Lung (tissue), 12 donors: ENCODE measurements around the gene ETS2. TPM values are rescaled to one million over a fixed set of nuclear protein-coding genes. Genes with fewer than 3 reads are reported as not detected.

Experiments used
- ATAC-seq: fragments of 200-7000 bp; cut with Tn5 transposase; one replicate; pipeline ENCODE4 v1.9.1; 2020; ENCODE audit warnings: moderate number of reproducible peaks; ENCODE audit not compliant: insufficient read depth, low FRiP score
- DNase-seq, 3 donors: peaks; one replicate each; pipeline ENCODE4 v3.0.0-alpha.2; 2013 to 2017
- H3K27ac ChIP-seq, 2 donors: one replicate each; pipeline ENCODE4 v1.5.1; 2013; ENCODE audit warnings: mild to moderate bottlenecking in 2 of 2, moderate library complexity in 2 of 2, control low read depth in 1 of 2, inconsistent platforms in 1 of 2, low read depth in 1 of 2, low read length in 1 of 2
- H3K27me3 ChIP-seq, 3 donors: one replicate each; pipeline ENCODE4 v1.5.1; 2013; ENCODE audit warnings: low read length in 2 of 3; ENCODE audit not compliant: control insufficient read depth in 3 of 3, insufficient read depth in 3 of 3
- H3K36me3 ChIP-seq, 4 donors: one replicate each; pipeline ENCODE4 v1.5.1; 2013; ENCODE audit warnings: low read length in 4 of 4, mild to moderate bottlenecking in 1 of 4, moderate library complexity in 1 of 4; ENCODE audit not compliant: control insufficient read depth in 4 of 4, insufficient read depth in 4 of 4
- H3K4me1 ChIP-seq, 5 donors: one replicate each; pipeline ENCODE4 v1.5.1; 2013; ENCODE audit warnings: low read length in 5 of 5, mild to moderate bottlenecking in 2 of 5, moderate library complexity in 1 of 5; ENCODE audit not compliant: control insufficient read depth in 5 of 5, insufficient read depth in 5 of 5
- H3K4me3 ChIP-seq: one replicate; pipeline ENCODE4 v1.5.1; 2013; ENCODE audit warnings: mild to moderate bottlenecking, control low read depth, moderate library complexity
- H3K9ac ChIP-seq, 2 donors: one replicate each; pipeline ENCODE4 v1.5.1; 2013; ENCODE audit warnings: low read length in 2 of 2, control low read depth in 1 of 2; ENCODE audit not compliant: insufficient read depth in 1 of 2
- H3K9me3 ChIP-seq, 4 donors: one replicate each; pipeline ENCODE4 v1.5.1; 2013; ENCODE audit warnings: low read length in 3 of 4, mild to moderate bottlenecking in 1 of 4, moderate library complexity in 1 of 4; ENCODE audit not compliant: control insufficient read depth in 4 of 4, insufficient read depth in 3 of 4
- CTCF ChIP-seq: IDR thresholded peaks from 2 replicates; pipeline ENCODE4 v1.5.1; 2012; ENCODE audit warnings: mild to moderate bottlenecking; ENCODE audit errors: control extremely low read depth, extremely low read depth
- WGBS, 2 donors: extraction: QIAGEN DNeasy Blood & Tissue Kit; methylation state at CpG; one replicate each; pipeline ENCODE4 v1.1.7; 2013; 5-methylcytosine and 5-hydroxymethylcytosine counted together
- polyA plus RNA-seq, 2 donors: library from polyadenylated mRNA; stranded (reverse); fragments of 200-250 nt; gene quantifications; one replicate each; pipeline ENCODE4 v1.2.1, GENCODE V29; 2013
- total RNA-seq, 2 donors: library from RNA; depleted of rRNA in 1 of 2; stranded (reverse); fragments of >200 nt in 1 of 2; gene quantifications; one replicate each; pipeline ENCODE4 v1.2.1, GENCODE V29; 2014 to 2021
- donor health status: control.
- donor health status: control.
- donor health status: Bipolar disorder and iron deficiency.
- donor health status: healthy.
- donor health status: DM: yes; HTN: yes; CAD: no.

The ETS2 gene
- total and polyA plus RNA-seq, 4 donors: 64.7 to 186 (median 158) TPM

GRCh38 chr21:38813143-38813542 lies 7.4 kb downstream of the ETS2 start:
- peak overlapping the region in 1 of 2 donors; percentile 28 for H3K9ac ChIP-seq
- WGBS, 2 donors: 76 to 77% methylated on average over 2 of the region's 2 CpGs
- ATAC-seq (no peak), DNase-seq (no peak)
- H3K4me3 ChIP-seq: no peak overlapping the region
- peaks cover 14 to 42% (median 25%) of the 10 kb centered on the region in 5 donors for H3K4me1 ChIP-seq
- H3K27me3 ChIP-seq: no peaks in the 10 kb centered on the region
- peaks cover 36 to 80% (median 52%) of the 10 kb centered on the region in 4 donors for H3K36me3 ChIP-seq
- TF ChIP-seq CTCF: no peak
- no peak overlapping the region for H3K27ac ChIP-seq
- no peaks in the 10 kb centered on the region for H3K9me3 ChIP-seq

- H3K27me3 ChIP-seq: no peaks in the 10 kb centered on the region
- no peak overlapping the region for H3K4me3 ChIP-seq
- peaks cover 14 to 38% (median 25%) of the 10 kb centered on the region in 5 donors for H3K4me1 ChIP-seq
- H3K9me3 ChIP-seq: peaks cover 0 to 2% (median 0%) of the 10 kb centered on the region in 4 donors
- DNase-seq: peak in 1 of 3 donors; percentile 26
- 67 to 77% methylated on average over 8 of the region's 8 CpGs for WGBS, 2 donors
- no peak for TF ChIP-seq CTCF
- H3K9ac ChIP-seq: peak overlapping the region in 1 of 2 donors; percentile 26
- no peak overlapping the region for H3K27ac ChIP-seq
- H3K36me3 ChIP-seq: peaks cover 40 to 81% (median 55%) of the 10 kb centered on the region in 4 donors
- ATAC-seq: no peak
Observed at GRCh38 chr21:38813547-38813946, 7.8 kb downstream of the ETS2 start.

- Histone ChIP-seq H3K9me3 (peaks cover 0 to 2% (median 0%) of the 10 kb centered on the region in 4 donors), H3K27me3 (no peaks in the 10 kb centered on the region), H3K27ac (peak overlapping the region in 1 of 2 donors; percentile 57), H3K36me3 (peaks cover 48 to 87% (median 63%) of the 10 kb centered on the region in 4 donors), H3K9ac (peak overlapping the region in 1 of 2 donors; percentile 14), H3K4me3 (no peak overlapping the region), H3K4me1 (peaks cover 13 to 29% (median 22%) of the 10 kb centered on the region in 5 donors)
- ATAC-seq (no peak), DNase-seq (no peak)
- TF ChIP-seq CTCF: no peak
- WGBS, 2 donors: 85 to 90% methylated on average over 16 of the region's 16 CpGs
Observed at GRCh38 chr21:38814126-38815059, 8.7 kb downstream of the ETS2 start.
